CD4-positive, alpha-beta T cell (primary cell): ENCODE data around the gene GRK4. TPM values are rescaled to one million over a fixed set of nuclear protein-coding genes. Genes with fewer than 3 reads are reported as not detected.
A peak's percentile ranks its signal among the peaks of the same experiment; 100 is the strongest.

ENCODE experiments used
- ATAC-seq: fragments of 200-7000 bp; cut with Tn5 transposase; one replicate; pipeline ENCODE4 v1.10.0; 2022; ENCODE audit warnings: mild to moderate bottlenecking; ENCODE audit not compliant: poor library complexity
- CTCF ChIA-PET: fragments of 350-600 bp; sonication (Branson Sonifier 250); formaldehyde crosslinking; loops from one replicate; lab custom pipeline; 2021; ENCODE audit warnings: antibody characterized with exemption, inconsistent platforms; lab: Charles Lee
- POLR2A ChIA-PET: fragments of 350-600 bp; sonication (Branson Sonifier 250); formaldehyde crosslinking; loops from one replicate; lab custom pipeline; 2021; ENCODE audit warnings: antibody characterized with exemption, inconsistent platforms; lab: Charles Lee
- DNase-seq, 14 experiments: peaks; one replicate each; pipeline ENCODE4 v3.0.0-alpha.2; 2013 to 2020; ENCODE audit warnings: mixed read lengths in 2 of 14
- H3K27ac ChIP-seq, 2 donors: one replicate each; pipeline versions ENCODE4 v1.5.1 to v1.7.0; 2013; ENCODE audit warnings: low read length in 2 of 2, low read depth in 1 of 2, mild to moderate bottlenecking in 1 of 2
- H3K27me3 ChIP-seq, 2 experiments: 1 replicate in 1 of 2; 2 replicates in 1 of 2; pipeline versions ENCODE4 v1.6.1 to v1.7.0; 2013; ENCODE audit warnings: low read length in 2 of 2, control low read depth in 1 of 2, mild to moderate bottlenecking in 1 of 2, moderate library complexity in 1 of 2; ENCODE audit not compliant: insufficient read depth in 2 of 2, control insufficient read depth in 1 of 2
- H3K36me3 ChIP-seq: one replicate; pipeline ENCODE4 v1.6.1; 2013; ENCODE audit warnings: low read length, control low read depth; ENCODE audit not compliant: insufficient read depth
- H3K4me1 ChIP-seq: one replicate; pipeline ENCODE4 v1.6.1; 2013; ENCODE audit warnings: low read length, control low read depth; ENCODE audit not compliant: insufficient read depth
- H3K4me3 ChIP-seq: one replicate; pipeline ENCODE4 v1.5.1; 2013; ENCODE audit warnings: mild to moderate bottlenecking, low read length, moderate library complexity
- H3K9me3 ChIP-seq, 2 experiments: 1 replicate in 1 of 2; 2 replicates in 1 of 2; pipeline versions ENCODE4 v1.6.1 to v1.7.0; 2013; ENCODE audit warnings: low read length in 2 of 2, mild to moderate bottlenecking in 2 of 2, control low read depth in 1 of 2, moderate library complexity in 1 of 2; ENCODE audit not compliant: control insufficient read depth in 1 of 2, insufficient read depth in 1 of 2
- H3K27ac Mint-ChIP-seq: one replicate; pipeline ENCODE4 v1.8.0; 2020; ENCODE audit warnings: mixed read lengths
- H3K27me3 Mint-ChIP-seq: one replicate; pipeline ENCODE4 v1.8.0; 2021; ENCODE audit warnings: mixed read lengths
- H3K36me3 Mint-ChIP-seq: one replicate; pipeline ENCODE4 v1.8.0; 2021; ENCODE audit warnings: low read depth, mixed read lengths
- H3K4me1 Mint-ChIP-seq: one replicate; pipeline ENCODE4 v1.8.0; 2021; ENCODE audit warnings: low read depth, mixed read lengths
- H3K4me3 Mint-ChIP-seq: one replicate; pipeline ENCODE4 v1.8.0; 2020; ENCODE audit warnings: mild to moderate bottlenecking, mixed read lengths
- H3K9me3 Mint-ChIP-seq: one replicate; pipeline ENCODE4 v1.8.0; 2020; ENCODE audit warnings: mixed read lengths
- CTCF ChIP-seq: fragments of 200-600 bp; IDR thresholded peaks from one replicate; pipeline ENCODE4 v1.8.0; 2022; ENCODE audit warnings: antibody characterized with exemption, mild to moderate bottlenecking
- intact Hi-C, 2 experiments: fragments of 100-400 bp; cut with DNase I in 1 of 2; cut with micrococcal nuclease in 1 of 2; formaldehyde crosslinking; loops; one replicate each; pipeline versions ENCODE4 v1.15.1 to v1.9.0; 2023 to 2025; cut with DNase I, micrococcal nuclease
- total RNA-seq, 174 experiments: library from RNA in 2 of 174; stranded (reverse) in 2 of 174; gene quantifications; one replicate each; pipeline ENCODE4 v1.2.3 and lab custom pipeline; 2021 to 2026

Gene GRK4
- total RNA-seq, 2 experiments from 2014 or later, result 1.2 to 1.8 TPM

- Histone ChIP-seq H3K4me3 (no peak overlapping the region), H3K27ac (no peak overlapping the region), H3K9me3 (no peaks in the 10 kb centered on the region), H3K4me1 (peaks cover 10% of the 10 kb centered on the region), H3K36me3 (peaks cover 91% of the 10 kb centered on the region), H3K27me3 (no peaks in the 10 kb centered on the region)
- DNase-seq (no peak), ATAC-seq (no peak)
- H3K9me3 Mint-ChIP-seq, result no peaks in the 10 kb centered on the region
- intact Hi-C loops, result no loop called here
- peaks cover 12% of the 10 kb centered on the region for H3K4me1 Mint-ChIP-seq
- H3K36me3 Mint-ChIP-seq, result peaks cover 95% of the 10 kb centered on the region
- CTCF ChIA-PET, result no interaction called here
- H3K4me3 Mint-ChIP-seq, result no peak overlapping the region
- no peaks in the 10 kb centered on the region for H3K27me3 Mint-ChIP-seq
- POLR2A ChIA-PET, result no interaction called here
- no peak for TF ChIP-seq CTCF
- no peak overlapping the region for H3K27ac Mint-ChIP-seq
Observed at GRCh38 chr4:2950221-2950989, 13.0 kb upstream of the GRK4 start.

- Histone ChIP-seq H3K27me3 (no peaks in the 10 kb centered on the region), H3K27ac (no peak overlapping the region), H3K4me3 (no peak overlapping the region), H3K4me1 (peaks cover 14% of the 10 kb centered on the region), H3K36me3 (peaks cover 91% of the 10 kb centered on the region), H3K9me3 (no peaks in the 10 kb centered on the region)
- no peaks in the 10 kb centered on the region for H3K27me3 Mint-ChIP-seq
- DNase-seq (no peak), ATAC-seq (no peak)
- intact Hi-C loops, result no loop called here
- ChIA-PET POLR2A (interaction anchor here (1.2 to 2.8 kb wide), 3 partner anchors 9 to 18 kb away, joined by 5 to 18 read pairs (median 10); partner anchors contain the start of gene GRK4), CTCF (interaction anchor here (1.1 to 2.1 kb wide), 6 partner anchors 17 to 189 kb away, joined by 3 to 14 read pairs (median 4); no protein-coding TSS in a partner anchor)
- peaks cover 36% of the 10 kb centered on the region for H3K4me1 Mint-ChIP-seq
- H3K4me3 Mint-ChIP-seq, result no peak overlapping the region
- peaks cover 93% of the 10 kb centered on the region for H3K36me3 Mint-ChIP-seq
- H3K9me3 Mint-ChIP-seq, result no peaks in the 10 kb centered on the region
- no peak for TF ChIP-seq CTCF
- H3K27ac Mint-ChIP-seq, result peak overlapping the region; percentile 54
Observed at GRCh38 chr4:2953496-2953895, 9.9 kb upstream of the GRK4 start.

- peaks cover 46% of the 10 kb centered on the region for H3K4me1 Mint-ChIP-seq
- TF ChIP-seq CTCF, result peak; percentile 28
- ATAC-seq (peak; percentile 77), DNase-seq (peak in 8 of 14 experiments; percentile 29 to 83 (median 55))
- Histone ChIP-seq H3K4me3 (no peak overlapping the region), H3K9me3 (no peaks in the 10 kb centered on the region), H3K4me1 (peaks cover 14% of the 10 kb centered on the region), H3K27ac (peak overlapping the region; percentile 14 to 75), H3K27me3 (no peaks in the 10 kb centered on the region), H3K36me3 (peaks cover 85% of the 10 kb centered on the region)
- H3K27ac Mint-ChIP-seq, result peak overlapping the region; percentile 54
- peaks cover 93% of the 10 kb centered on the region for H3K36me3 Mint-ChIP-seq
- no peaks in the 10 kb centered on the region for H3K9me3 Mint-ChIP-seq
- intact Hi-C loops, result loop anchor here in 1 of 2 experiments (2.0 kb wide), 1 partner anchor 190 kb away; no protein-coding TSS in a partner anchor
- ChIA-PET CTCF (interaction anchor here (0.7 to 2.1 kb wide), 7 partner anchors 8 to 190 kb away, joined by 3 to 14 read pairs (median 4); partner anchors contain the start of genes GRK4 and NOP14), POLR2A (interaction anchor here (0.9 to 2.8 kb wide), 4 partner anchors 8 to 191 kb away, joined by 3 to 18 read pairs (median 8); partner anchors contain the start of gene GRK4)
- no peak overlapping the region for H3K4me3 Mint-ChIP-seq
- no peaks in the 10 kb centered on the region for H3K27me3 Mint-ChIP-seq
Observed at GRCh38 chr4:2954358-2955185, 8.8 kb upstream of the GRK4 start.
